ENCODE measurements around the gene SRRD.

The SRRD gene

DNA sequence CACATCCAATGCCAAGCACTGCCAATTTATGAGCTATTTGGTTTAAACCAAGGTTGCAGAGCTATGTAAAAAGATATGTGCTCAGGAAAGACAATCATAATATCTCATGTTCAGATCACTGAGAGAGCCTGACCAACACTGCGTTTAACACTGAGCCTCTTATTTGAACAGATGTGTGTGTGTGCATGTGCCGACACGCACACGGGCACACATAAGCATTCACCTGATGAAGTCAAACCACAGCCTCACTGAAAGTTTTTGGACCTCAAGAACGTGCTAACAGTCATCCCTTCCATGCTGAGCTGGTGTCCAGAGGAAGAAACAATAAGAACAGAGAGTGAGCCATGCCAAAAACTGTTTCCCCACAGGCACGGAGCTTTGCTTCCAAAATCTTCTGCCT is 23.5 kb upstream of the SRRD start:
- DNase-seq (ENCODE audit: low read depth, low spot score): no peak
- H3K4me1 ChIP-seq (ENCODE audit: insufficient read depth, insufficient read length): no peaks in the 10 kb centered on the region
- H3K9ac ChIP-seq (ENCODE audit: insufficient read length, low read depth): no peak overlapping the region
- no peaks in the 10 kb centered on the region for H3K9me3 ChIP-seq (ENCODE audit: insufficient read depth, low read length)
- peaks cover 71% of the 10 kb centered on the region for H3K36me3 ChIP-seq (ENCODE audit: insufficient read depth, insufficient read length, low read length)
- H3K27me3 ChIP-seq (ENCODE audit: insufficient read depth, insufficient read length): no peaks in the 10 kb centered on the region
- no peak overlapping the region for H3K4me3 ChIP-seq (ENCODE audit: insufficient read length, low read depth)
- TF ChIP-seq SUZ12 (IDR thresholded peaks at IDR 0.05; ENCODE audit: extremely low read depth, insufficient read depth, insufficient read length) (no peak), ZNF274 (IDR thresholded peaks at IDR 0.05; ENCODE audit: low read depth, low read length) (no peak), YY1 (IDR thresholded peaks at IDR 0.05; ENCODE audit: insufficient read depth, insufficient read length) (no peak)

DNA sequence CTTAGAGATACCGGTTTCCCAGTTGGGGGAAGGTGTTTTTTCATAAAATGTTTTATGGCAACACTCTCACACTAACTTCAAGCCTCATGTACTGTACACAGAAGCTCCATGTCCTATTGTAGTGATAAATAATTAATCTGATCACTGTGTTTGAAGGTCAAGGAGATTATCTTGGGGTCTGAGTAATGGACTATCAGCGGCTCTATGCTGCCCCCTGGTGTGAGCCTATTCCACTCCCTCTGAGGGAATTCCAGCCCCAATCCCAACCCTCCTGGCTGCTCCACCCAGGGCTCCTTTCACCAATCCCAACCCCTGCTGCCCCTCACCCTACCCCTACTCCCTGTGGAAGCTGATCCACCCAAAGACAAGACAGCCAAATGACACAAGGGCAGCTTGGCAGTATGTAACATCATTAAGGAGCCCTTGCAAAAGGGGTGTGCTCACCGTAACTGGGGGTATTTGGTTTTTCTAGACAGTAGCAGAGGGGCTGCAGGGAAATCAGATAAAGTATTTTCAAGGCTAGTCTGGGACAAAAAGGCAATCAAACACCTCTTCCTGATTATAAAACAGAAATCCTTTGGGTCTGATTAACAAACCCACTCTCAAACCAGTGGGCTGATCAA is 22.4 kb upstream of the SRRD start:
- Histone ChIP-seq H3K9me3 (ENCODE audit: insufficient read depth, low read length) (no peaks in the 10 kb centered on the region), H3K4me1 (ENCODE audit: insufficient read depth, insufficient read length) (no peaks in the 10 kb centered on the region), H3K36me3 (ENCODE audit: insufficient read depth, insufficient read length, low read length) (peaks cover 75% of the 10 kb centered on the region), H3K4me3 (ENCODE audit: insufficient read length, low read depth) (no peak overlapping the region), H3K27me3 (ENCODE audit: insufficient read depth, insufficient read length) (no peaks in the 10 kb centered on the region), H3K9ac (ENCODE audit: insufficient read length, low read depth) (no peak overlapping the region)
- TF ChIP-seq ZNF274 (IDR thresholded peaks at IDR 0.05; ENCODE audit: low read depth, low read length): no peak
- TF ChIP-seq YY1 (IDR thresholded peaks at IDR 0.05; ENCODE audit: insufficient read depth, insufficient read length): no peak
- no peak for TF ChIP-seq SUZ12 (IDR thresholded peaks at IDR 0.05; ENCODE audit: extremely low read depth, insufficient read depth, insufficient read length)
- peak; percentile 51 for DNase-seq (ENCODE audit: low read depth, low spot score)

DNA sequence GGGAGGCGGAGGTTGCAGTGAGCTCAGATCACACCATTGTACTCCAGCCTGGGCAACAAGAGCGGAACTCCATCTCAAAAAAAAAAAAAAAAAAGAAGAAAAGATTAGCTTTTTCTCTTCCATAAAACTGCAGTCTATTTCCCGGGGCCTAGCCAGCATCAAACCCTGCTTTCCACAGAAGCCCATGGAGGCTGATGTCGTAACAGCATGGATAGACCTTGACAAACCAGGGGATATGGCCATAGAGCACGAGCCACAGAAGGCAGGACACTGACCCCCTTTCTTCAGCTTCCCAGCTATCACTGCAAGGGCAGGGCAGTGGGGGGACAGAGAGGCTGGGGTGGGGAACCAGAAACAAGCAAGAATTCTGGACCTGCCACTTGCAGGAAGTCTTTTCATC is 21.6 kb upstream of the SRRD start:
- Histone ChIP-seq H3K9me3 (ENCODE audit: insufficient read depth, low read length) (no peaks in the 10 kb centered on the region), H3K36me3 (ENCODE audit: insufficient read depth, insufficient read length, low read length) (peaks cover 83% of the 10 kb centered on the region), H3K27me3 (ENCODE audit: insufficient read depth, insufficient read length) (no peaks in the 10 kb centered on the region), H3K4me1 (ENCODE audit: insufficient read depth, insufficient read length) (no peaks in the 10 kb centered on the region), H3K9ac (ENCODE audit: insufficient read length, low read depth) (no peak overlapping the region), H3K4me3 (ENCODE audit: insufficient read length, low read depth) (no peak overlapping the region)
- TF ChIP-seq ZNF274 (IDR thresholded peaks at IDR 0.05; ENCODE audit: low read depth, low read length) (no peak), YY1 (IDR thresholded peaks at IDR 0.05; ENCODE audit: insufficient read depth, insufficient read length) (no peak), SUZ12 (IDR thresholded peaks at IDR 0.05; ENCODE audit: extremely low read depth, insufficient read depth, insufficient read length) (no peak)
- no peak for DNase-seq (ENCODE audit: low read depth, low spot score)

DNA sequence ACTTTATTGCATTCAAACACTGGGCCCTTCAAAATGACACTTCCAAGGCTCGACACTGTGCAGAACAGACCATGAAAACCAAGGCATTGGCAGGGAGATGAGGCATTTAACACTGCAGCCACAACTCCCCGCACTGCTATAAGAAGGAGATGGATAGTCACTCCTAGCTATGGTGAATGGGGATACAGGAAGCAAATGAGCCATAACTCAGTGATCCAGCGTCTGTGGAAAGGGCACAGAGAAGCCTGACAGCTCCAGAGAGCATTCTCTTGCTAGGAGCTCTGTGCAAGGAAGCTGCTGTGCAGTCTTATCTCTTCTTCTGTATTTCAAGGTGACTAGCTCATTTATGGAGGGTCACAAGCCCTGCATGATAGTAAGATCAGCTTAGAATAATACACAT is 21.0 kb upstream of the SRRD start:
- no peak overlapping the region for H3K4me3 ChIP-seq (ENCODE audit: insufficient read length, low read depth)
- TF ChIP-seq SUZ12 (IDR thresholded peaks at IDR 0.05; ENCODE audit: extremely low read depth, insufficient read depth, insufficient read length): no peak
- TF ChIP-seq YY1 (IDR thresholded peaks at IDR 0.05; ENCODE audit: insufficient read depth, insufficient read length): no peak
- no peak for TF ChIP-seq ZNF274 (IDR thresholded peaks at IDR 0.05; ENCODE audit: low read depth, low read length)
- peaks cover 84% of the 10 kb centered on the region for H3K36me3 ChIP-seq (ENCODE audit: insufficient read depth, insufficient read length, low read length)
- H3K9me3 ChIP-seq (ENCODE audit: insufficient read depth, low read length): no peaks in the 10 kb centered on the region
- no peak overlapping the region for H3K9ac ChIP-seq (ENCODE audit: insufficient read length, low read depth)
- no peaks in the 10 kb centered on the region for H3K27me3 ChIP-seq (ENCODE audit: insufficient read depth, insufficient read length)
- no peak for DNase-seq (ENCODE audit: low read depth, low spot score)
- no peaks in the 10 kb centered on the region for H3K4me1 ChIP-seq (ENCODE audit: insufficient read depth, insufficient read length)

DNA sequence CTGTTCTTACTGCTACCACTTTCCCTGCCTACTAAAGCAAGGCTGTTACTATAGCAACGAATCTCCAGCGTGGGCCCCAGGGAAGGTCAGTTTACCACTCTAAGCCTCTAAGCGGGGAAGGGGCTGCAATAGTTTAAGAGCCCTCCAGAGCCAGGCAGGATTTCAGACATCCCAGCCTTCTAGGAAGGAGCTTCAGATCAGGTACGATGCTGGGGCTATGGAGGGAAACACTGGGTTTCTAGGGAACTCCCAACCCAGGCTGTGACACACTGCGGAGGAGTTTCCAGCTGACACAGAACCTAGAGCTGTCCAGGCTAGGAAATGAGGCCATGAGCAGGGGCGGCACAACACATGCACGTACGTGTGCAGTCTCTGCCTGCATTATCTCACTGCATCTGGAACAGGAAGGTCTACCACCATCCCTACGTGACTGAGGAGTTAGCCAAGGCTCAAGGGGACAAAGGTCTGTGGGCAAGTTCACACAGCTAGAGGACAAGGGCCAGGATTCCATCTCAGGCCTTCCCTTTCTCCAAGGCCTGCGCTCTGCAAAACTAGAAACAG is 20.5 kb upstream of the SRRD start:
- DNase-seq (ENCODE audit: low read depth, low spot score): no peak
- Histone ChIP-seq H3K4me1 (ENCODE audit: insufficient read depth, insufficient read length) (no peaks in the 10 kb centered on the region), H3K36me3 (ENCODE audit: insufficient read depth, insufficient read length, low read length) (peaks cover 83% of the 10 kb centered on the region), H3K9ac (ENCODE audit: insufficient read length, low read depth) (no peak overlapping the region), H3K9me3 (ENCODE audit: insufficient read depth, low read length) (no peaks in the 10 kb centered on the region), H3K27me3 (ENCODE audit: insufficient read depth, insufficient read length) (no peaks in the 10 kb centered on the region), H3K4me3 (ENCODE audit: insufficient read length, low read depth) (no peak overlapping the region)
- TF ChIP-seq SUZ12 (IDR thresholded peaks at IDR 0.05; ENCODE audit: extremely low read depth, insufficient read depth, insufficient read length) (no peak), YY1 (IDR thresholded peaks at IDR 0.05; ENCODE audit: insufficient read depth, insufficient read length) (no peak), ZNF274 (IDR thresholded peaks at IDR 0.05; ENCODE audit: low read depth, low read length) (no peak)

DNA sequence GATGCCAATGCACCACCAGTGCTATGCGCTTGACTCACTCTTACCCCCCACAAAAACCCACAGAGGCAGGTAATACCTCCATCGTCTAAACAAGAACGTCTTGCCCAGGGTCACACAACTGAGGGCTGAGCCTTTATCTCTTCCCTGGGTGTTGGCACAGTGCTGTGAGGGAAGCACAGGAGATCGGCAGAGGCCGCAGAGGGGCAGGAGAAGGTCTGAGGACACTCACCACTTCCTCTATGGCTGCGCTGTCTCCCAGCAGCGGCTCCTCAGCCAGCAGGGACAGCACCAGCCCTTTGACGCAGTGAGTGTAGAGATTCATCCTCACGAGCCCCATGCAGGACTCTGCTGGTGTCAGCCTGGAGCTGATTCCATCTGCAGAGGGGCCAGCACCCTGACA is 20.0 kb upstream of the SRRD start:
- Histone ChIP-seq H3K4me1 (ENCODE audit: insufficient read depth, insufficient read length) (no peaks in the 10 kb centered on the region), H3K9ac (ENCODE audit: insufficient read length, low read depth) (no peak overlapping the region), H3K27me3 (ENCODE audit: insufficient read depth, insufficient read length) (no peaks in the 10 kb centered on the region), H3K4me3 (ENCODE audit: insufficient read length, low read depth) (no peak overlapping the region), H3K9me3 (ENCODE audit: insufficient read depth, low read length) (no peaks in the 10 kb centered on the region), H3K36me3 (ENCODE audit: insufficient read depth, insufficient read length, low read length) (peaks cover 84% of the 10 kb centered on the region)
- TF ChIP-seq SUZ12 (IDR thresholded peaks at IDR 0.05; ENCODE audit: extremely low read depth, insufficient read depth, insufficient read length) (no peak), ZNF274 (IDR thresholded peaks at IDR 0.05; ENCODE audit: low read depth, low read length) (no peak), YY1 (IDR thresholded peaks at IDR 0.05; ENCODE audit: insufficient read depth, insufficient read length) (no peak)
- no peak for DNase-seq (ENCODE audit: low read depth, low spot score)

DNA sequence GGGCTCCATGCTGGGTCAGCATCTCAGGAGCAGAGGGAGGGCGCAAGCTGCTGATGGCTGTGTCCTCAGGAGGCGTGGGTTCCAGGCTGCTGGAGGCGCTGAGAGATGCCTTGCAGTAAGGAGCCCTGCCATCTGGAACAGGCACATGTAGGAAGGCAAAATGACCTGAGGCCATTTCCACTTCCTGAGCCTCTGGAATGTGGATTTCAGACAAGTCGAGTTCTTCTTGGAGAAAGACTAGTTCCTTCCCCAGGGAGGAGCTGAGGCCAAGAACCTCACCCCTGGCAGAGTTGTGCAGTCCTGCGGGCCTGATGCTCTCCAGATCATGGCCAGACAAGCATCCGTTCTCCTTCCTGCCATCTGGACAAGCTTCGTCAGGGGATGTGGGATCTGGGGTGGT is 19.4 kb upstream of the SRRD start:
- peaks cover 90% of the 10 kb centered on the region for H3K36me3 ChIP-seq (ENCODE audit: insufficient read depth, insufficient read length, low read length)
- DNase-seq (ENCODE audit: low read depth, low spot score): no peak
- TF ChIP-seq ZNF274 (IDR thresholded peaks at IDR 0.05; ENCODE audit: low read depth, low read length) (no peak), SUZ12 (IDR thresholded peaks at IDR 0.05; ENCODE audit: extremely low read depth, insufficient read depth, insufficient read length) (no peak), YY1 (IDR thresholded peaks at IDR 0.05; ENCODE audit: insufficient read depth, insufficient read length) (no peak)

More for the DNA sequence above, 19.4 kb upstream of the SRRD start:
- Histone ChIP-seq H3K4me1 (ENCODE audit: insufficient read depth, insufficient read length) (no peaks in the 10 kb centered on the region), H3K9ac (ENCODE audit: insufficient read length, low read depth) (no peak overlapping the region), H3K9me3 (ENCODE audit: insufficient read depth, low read length) (no peaks in the 10 kb centered on the region), H3K27me3 (ENCODE audit: insufficient read depth, insufficient read length) (no peaks in the 10 kb centered on the region), H3K4me3 (ENCODE audit: insufficient read length, low read depth) (no peak overlapping the region)

Measured in NT2/D1 (cell line).